NCI-H1105 (cell line): ENCODE data around the gene ZNF446.
"Not testable (repeated sequence)": the region's sequence is repeated elsewhere in the genome, so short reads cannot be mapped to it uniquely, and the experiment has no call there.

Experiments used
- DNase-seq: peaks from one replicate; lab custom pipeline; 2025; lab: John Stamatoyannopoulos, UW

Gene ZNF446

GRCh38 chr19:58500242-58500641 is 24.1 kb downstream of the ZNF446 start:
- no peak for DNase-seq

DNA sequence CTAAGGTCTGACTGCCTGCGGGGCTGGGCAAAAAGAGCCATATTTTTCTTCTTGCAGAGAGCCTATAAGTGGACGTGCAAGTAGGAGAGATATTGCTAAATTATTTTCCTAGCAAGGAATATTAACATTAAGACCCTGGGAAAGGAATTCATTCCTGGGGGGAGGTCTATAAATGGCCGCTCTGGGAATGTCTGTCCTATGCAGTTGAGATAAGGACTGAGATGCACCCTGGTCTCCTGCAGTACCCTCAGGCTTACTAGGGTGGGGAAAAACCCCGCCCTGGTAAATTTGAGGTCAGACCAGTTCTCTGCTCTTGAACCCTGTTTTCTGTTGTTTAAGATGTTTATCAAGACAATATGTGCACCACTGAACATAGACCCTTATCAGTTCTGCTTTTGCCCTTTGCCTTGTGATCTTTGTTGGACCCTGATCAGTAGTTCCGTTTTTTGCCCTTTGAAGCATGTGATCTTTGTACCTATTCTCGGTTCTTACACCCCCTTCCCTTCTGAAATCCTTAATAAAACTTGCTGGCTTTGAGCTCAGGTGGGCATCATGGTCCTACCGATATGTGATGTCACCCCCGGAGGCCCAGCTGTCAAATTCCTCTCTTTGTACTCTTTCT is 31.6 kb downstream of the ZNF446 start:
- not testable (repeated sequence) for DNase-seq

GRCh38 chr19:58509731-58510083 is 33.6 kb downstream of the ZNF446 start:
- DNase-seq, result no peak

DNA sequence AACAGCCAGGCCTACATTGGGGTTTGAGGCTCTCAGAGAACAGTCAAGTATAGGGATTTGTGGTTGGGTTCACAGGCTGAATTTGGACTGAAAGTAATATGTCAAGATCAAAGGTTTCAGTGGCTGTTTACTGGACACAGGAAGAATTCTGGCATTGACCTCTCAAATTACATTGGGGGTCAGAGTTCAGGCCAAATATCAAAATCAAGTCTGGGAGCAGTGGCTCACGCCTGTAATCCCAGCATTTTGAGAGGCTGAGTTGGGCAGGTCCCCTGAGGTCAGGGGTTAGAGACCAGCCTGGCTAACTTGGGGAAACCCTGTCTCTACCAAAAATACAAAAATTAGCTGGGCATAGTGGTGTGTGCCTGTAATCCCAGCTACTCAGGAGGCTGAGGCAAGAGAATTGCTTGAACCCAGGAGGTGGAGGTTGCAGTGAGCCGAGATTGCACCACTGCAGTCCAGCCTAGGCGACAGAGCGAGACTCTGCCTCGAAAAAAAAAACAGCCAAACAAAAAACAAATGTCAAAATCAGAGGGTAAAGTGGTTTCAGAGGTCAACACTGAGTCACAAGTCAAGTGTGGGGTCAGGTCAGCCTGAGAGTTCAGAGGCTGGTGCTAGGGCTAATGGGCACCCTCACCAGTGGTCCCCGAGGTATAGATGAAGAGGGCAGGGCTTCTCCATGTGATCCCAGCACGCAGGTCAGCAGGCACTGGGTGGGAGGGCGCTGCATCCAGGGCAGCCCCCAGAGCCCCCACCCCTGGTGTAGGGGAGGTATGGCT is 34.1 kb downstream of the ZNF446 start:
- DNase-seq, result no peak

DNA sequence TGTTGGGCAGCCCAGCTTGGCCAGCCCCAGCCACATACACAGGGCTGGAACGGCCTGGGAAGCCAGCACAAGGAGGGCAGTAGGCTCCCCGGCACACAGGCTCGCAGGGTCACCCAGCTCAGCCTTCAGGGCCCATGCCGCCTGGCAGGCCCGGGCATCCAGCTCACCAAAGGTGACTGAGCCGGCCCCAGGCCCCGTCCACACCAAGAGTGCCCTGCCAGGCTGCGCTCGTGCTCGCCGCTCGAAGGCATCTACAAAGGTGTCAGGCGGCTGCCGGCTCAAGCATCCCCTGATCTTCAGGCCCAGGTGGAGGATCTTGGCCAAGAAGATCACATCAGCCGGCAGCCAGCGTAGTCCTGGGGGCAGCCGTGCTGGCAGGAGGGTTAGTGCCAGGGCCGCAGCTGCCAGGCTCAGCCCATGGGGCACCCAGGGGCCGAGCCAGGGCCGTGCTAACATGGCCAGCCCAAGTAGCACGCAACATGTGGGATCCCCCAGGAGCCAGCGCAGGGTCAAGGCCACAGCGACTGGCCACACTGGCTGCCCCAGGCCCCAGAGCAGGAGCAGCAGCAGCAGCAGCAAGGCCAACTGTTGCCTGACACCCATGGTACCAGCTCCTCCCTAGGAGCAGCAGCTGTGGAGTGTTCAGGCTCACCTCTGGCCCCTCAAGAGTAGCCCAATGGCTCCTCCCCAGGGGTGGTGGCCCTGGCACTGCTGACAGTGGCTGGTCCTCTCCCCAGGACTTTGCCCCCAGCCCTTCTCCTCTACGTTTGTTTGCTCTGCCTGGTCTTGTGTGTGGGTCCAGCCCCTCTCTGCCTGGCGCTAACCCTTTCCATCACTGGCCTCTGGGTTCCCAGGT is 35.4 kb downstream of the ZNF446 start, which contains the start of gene SLC27A5:
TSS of gene SLC27A5 (minus strand) at position 640 of the 856 bp plus-strand sequence. CDS start at position 603, 37 bp downstream.
- no peak for DNase-seq

DNA sequence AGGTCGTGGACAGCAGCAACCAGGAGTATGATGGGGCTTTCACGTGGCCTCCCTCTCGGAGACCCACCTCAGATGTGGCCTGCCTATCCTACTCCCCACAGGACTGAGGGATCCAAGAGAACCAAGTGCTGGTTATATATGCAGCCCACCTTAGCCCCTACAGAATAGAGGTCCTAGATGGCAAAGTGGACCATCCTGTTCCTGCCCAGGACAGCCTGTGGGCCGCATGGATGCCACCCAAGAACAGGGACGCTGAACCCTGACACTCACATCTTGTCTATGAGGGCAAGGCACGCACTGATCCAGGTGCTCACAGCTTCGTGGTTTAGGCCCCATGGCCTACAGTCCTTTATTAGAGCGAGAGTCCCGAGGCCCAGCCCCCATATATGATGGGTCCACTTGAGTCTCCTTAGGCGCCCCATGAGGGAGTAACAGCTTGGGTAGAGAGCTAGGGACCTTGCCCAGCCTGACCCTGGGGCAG is 37.1 kb downstream of the ZNF446 start:
- DNase-seq, result no peak

GRCh38 chr19:58513694-58514563 is 37.8 kb downstream of the ZNF446 start:
- DNase-seq, result peak; percentile 88

DNA sequence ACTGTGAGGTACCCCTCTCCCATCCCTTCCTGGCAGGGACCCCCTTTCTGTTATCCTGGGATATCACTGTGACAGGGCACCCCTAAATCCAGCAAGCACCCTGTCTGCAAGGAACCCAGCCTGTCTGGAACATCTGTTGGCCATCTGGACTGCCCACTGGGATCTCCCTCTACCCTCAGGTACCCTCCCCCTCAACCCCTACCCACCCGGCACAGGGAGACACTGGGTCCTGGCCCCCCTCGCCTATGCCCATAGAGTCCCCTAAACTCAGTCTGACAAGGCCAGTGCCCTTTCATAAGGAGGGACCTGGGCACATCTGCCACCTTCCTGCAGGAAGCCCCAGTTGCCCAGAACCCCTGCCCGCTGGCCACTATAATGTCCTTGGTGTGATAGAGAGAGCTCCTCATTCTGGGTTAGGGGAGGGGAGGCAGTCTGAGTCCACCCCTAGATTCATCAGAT is 38.4 kb downstream of the ZNF446 start:
- DNase-seq, result no peak

GRCh38 chr19:58515259-58515658 is 39.1 kb downstream of the ZNF446 start:
- no peak for DNase-seq

DNA sequence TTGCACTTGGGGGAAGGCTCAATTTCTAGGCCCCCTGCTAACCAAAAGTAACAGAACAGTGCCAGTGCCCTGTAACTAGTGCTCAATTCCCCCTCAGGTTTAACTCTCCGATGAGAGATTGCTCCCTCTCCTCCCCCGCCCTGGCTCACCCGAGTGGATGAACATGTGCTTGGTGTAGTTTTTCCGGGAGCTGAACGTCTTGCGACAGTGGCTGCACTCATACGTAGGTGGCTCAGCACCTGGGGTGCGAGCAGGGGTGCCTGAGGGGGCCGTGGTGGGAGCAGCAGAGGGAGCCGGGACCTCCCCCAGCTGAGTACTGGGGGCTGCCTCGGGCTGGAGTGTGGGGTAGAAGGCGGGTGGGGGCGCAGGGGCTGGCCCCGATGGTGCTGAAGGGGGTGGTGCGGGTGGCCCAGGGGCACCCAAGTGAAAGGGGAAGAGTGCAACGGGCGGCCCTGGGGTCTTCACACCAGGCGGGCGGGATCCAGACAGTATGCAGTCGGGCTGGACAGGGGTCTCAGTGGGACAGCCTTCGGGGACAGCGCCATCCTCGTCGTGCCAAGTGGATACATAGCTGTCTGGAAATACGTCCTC is 40.2 kb downstream of the ZNF446 start:
- no peak for DNase-seq

GRCh38 chr19:58516964-58517833 is 41.0 kb downstream of the ZNF446 start:
- DNase-seq, result no peak

GRCh38 chr19:58518256-58519086 is 42.3 kb downstream of the ZNF446 start:
- no peak for DNase-seq

- peak; percentile 32 for DNase-seq
Measured at GRCh38 chr19:58519087-58519354, 42.9 kb downstream of the ZNF446 start.

GRCh38 chr19:58519355-58520256 is 43.5 kb downstream of the ZNF446 start, which contains the start of gene ZBTB45:
Gene ZBTB45 (minus strand): TSS chr19:58519810. CDS start chr19:58517673, 2,137 bp downstream.
- peak; percentile 92 for DNase-seq

GRCh38 chr19:58520257-58520599 is 44.1 kb downstream of the ZNF446 start:
- DNase-seq, result no peak

GRCh38 chr19:58521651-58522050 is 45.5 kb downstream of the ZNF446 start:
- no peak for DNase-seq

DNA sequence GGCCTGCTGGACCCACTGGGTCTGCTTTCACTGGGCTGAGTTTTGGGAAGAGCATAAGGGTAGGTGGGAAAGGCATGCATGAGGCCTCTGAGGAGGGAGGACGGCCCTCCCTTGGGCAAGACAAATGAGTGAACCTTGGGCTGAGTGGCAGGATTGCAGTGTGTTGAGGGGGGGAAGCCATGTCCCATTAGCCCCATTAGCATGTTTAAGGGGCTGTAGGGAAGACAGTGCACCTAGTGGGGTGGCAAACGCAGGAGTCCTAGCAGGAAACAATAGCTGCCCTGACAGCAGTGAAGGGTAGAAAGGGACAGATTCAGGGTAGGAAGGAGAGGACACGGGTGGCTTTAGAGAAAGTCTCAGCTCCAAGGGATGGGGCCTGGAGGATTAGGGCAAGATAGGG is 46.6 kb downstream of the ZNF446 start:
- no peak for DNase-seq

- no peak for DNase-seq
Measured at GRCh38 chr19:58529405-58529804, 53.3 kb downstream of the ZNF446 start.
